K562 (cell line): ENCODE results near the gene PHLDB3. TPM values are rescaled to one million over a fixed set of nuclear protein-coding genes. Genes with fewer than 3 reads are reported as not detected.

Experiments
- ATAC-seq: fragments of 200-7000 bp; cut with Tn5 transposase; 3 replicates; pipeline ENCODE4 v1.9.1; 2020; ENCODE audit warnings: moderate library complexity
- BruUV-seq: library from RNA; stranded (reverse); fragments of 400-500 nt; replicated peaks from 2 replicates; lab custom pipeline; 2021; lab: Mats Ljungman, UMichigan
- CTCF ChIA-PET: fragments of 300-600 bp; formaldehyde crosslinking; extraction: SDS; loops from one replicate; lab custom pipeline; 2021; ENCODE audit warnings: low intra/inter-chr PET ratio; lab: Yijun Ruan, JAX
- POLR2A ChIA-PET: fragments of 300-600, 350-650 bp; sonication (Branson Sonifier 250); formaldehyde crosslinking; extraction: SDS; loops from one replicate; lab custom pipeline; 2021; ENCODE audit warnings: antibody characterized with exemption, inconsistent platforms; lab: Yijun Ruan, JAX
- DNase-seq, 4 experiments: peaks; one replicate each; pipeline versions ENCODE4 v3.0.0 to v3.0.0-alpha.2; 2011 to 2018; ENCODE audit warnings: low spot score in 3 of 4, mixed read lengths in 3 of 4; ENCODE audit errors: extremely low read depth in 1 of 4
- FAIRE-seq: peaks from 2 replicates; lab custom pipeline; 2011; peaks lifted over from hg19 to GRCh38; lab: Jason Lieb, UNC
- H2AFZ ChIP-seq: 2 replicates; pipeline ENCODE4 v1.6.0; 2011; ENCODE audit warnings: low read depth, low read length, control low read depth, inconsistent platforms
- H3K27ac ChIP-seq: fragments of 200-600 bp; 3 replicates; pipeline ENCODE4 v1.8.0; 2011; ENCODE audit warnings: low read depth, mild to moderate bottlenecking, control low read depth, inconsistent platforms, low read length, moderate library complexity, mixed read lengths; ENCODE audit errors: extremely low read depth
- H3K27me3 ChIP-seq, 2 experiments: fragments of 300-600 bp in 1 of 2; 2 replicates in 1 of 2; 3 replicates in 1 of 2; pipeline versions ENCODE4 v1.6.0 to v1.8.0; 2011; ENCODE audit warnings: inconsistent platforms in 2 of 2, low read length in 2 of 2, mild to moderate bottlenecking in 1 of 2, mixed read lengths in 1 of 2, moderate library complexity in 1 of 2; ENCODE audit not compliant: control insufficient read depth in 2 of 2, insufficient read depth in 2 of 2
- H3K36me3 ChIP-seq: fragments of 300-600 bp; 3 replicates; pipeline ENCODE4 v1.8.0; 2011; ENCODE audit warnings: mild to moderate bottlenecking, low read length, inconsistent platforms; ENCODE audit not compliant: control insufficient read depth, insufficient read depth
- H3K4me1 ChIP-seq, 2 experiments: fragments of 200-600 bp in 1 of 2; replicated peaks in 1 of 2; 2 replicates in 1 of 2; 3 replicates in 1 of 2; pipeline versions ENCODE4 v1.5.1 to v1.8.0; 2011; ENCODE audit warnings: inconsistent platforms in 2 of 2, low read length in 2 of 2, mild to moderate bottlenecking in 1 of 2, mixed read lengths in 1 of 2, moderate library complexity in 1 of 2; ENCODE audit not compliant: control insufficient read depth in 2 of 2, insufficient read depth in 2 of 2
- H3K4me2 ChIP-seq: 2 replicates; pipeline ENCODE4 v1.6.1; 2011; ENCODE audit warnings: low read length, control low read depth, inconsistent platforms, mixed read lengths; ENCODE audit not compliant: insufficient read depth
- H3K4me3 ChIP-seq: fragments of 200-600 bp; sonication (generic), shearing (Covaris generic); 2 replicates; pipeline ENCODE4 v1.5.1; 2016; ENCODE audit warnings: control low read depth, inconsistent platforms
- H3K79me2 ChIP-seq: fragments of 200-600 bp; 3 replicates; pipeline ENCODE4 v1.8.0; 2011; ENCODE audit warnings: low read length, inconsistent platforms; ENCODE audit not compliant: control insufficient read depth, insufficient read depth
- H3K9ac ChIP-seq, 2 experiments: 2 replicates each; pipeline versions ENCODE4 v1.6.0 to v1.6.1; 2011; ENCODE audit warnings: low read depth in 2 of 2, low read length in 2 of 2, control low read depth in 1 of 2, inconsistent platforms in 1 of 2, mild to moderate bottlenecking in 1 of 2, mixed read lengths in 1 of 2; ENCODE audit not compliant: insufficient read depth in 1 of 2
- H3K9me1 ChIP-seq: one replicate; pipeline ENCODE4 v1.6.0; 2011; ENCODE audit warnings: inconsistent platforms, mild to moderate bottlenecking, low read length, moderate library complexity; ENCODE audit not compliant: control insufficient read depth, insufficient read depth
- H3K9me3 ChIP-seq: replicated peaks from 2 replicates; pipeline ENCODE4 v1.5.1; 2011; ENCODE audit warnings: low read depth, low read length, inconsistent platforms; ENCODE audit not compliant: control insufficient read depth, insufficient read depth
- H4K20me1 ChIP-seq: replicated peaks from 2 replicates; pipeline ENCODE4 v1.6.1; 2011; ENCODE audit warnings: low read length, inconsistent platforms, mixed read lengths; ENCODE audit not compliant: control insufficient read depth, insufficient read depth
- AFF1 ChIP-seq, 2 experiments: fragments of 450-650 bp; IDR thresholded peaks; 2 replicates each; pipeline ENCODE4 v1.6.1; 2018; ENCODE audit warnings: mild to moderate bottlenecking in 2 of 2, low read depth in 1 of 2; ENCODE audit not compliant: partially characterized antibody in 2 of 2
- BCL6 ChIP-seq: fragments of 250-450 bp; sonication (Bioruptor Pico); IDR thresholded peaks from 2 replicates; pipeline ENCODE4 v1.4.0; 2020
- KDM2B ChIP-seq: fragments of 250-450 bp; sonication (Bioruptor Pico); IDR thresholded peaks from 2 replicates; pipeline ENCODE4 v1.8.0; 2021; ENCODE audit warnings: mild to moderate bottlenecking, moderate library complexity
- RBM14 ChIP-seq: fragments of 200-400 bp; formaldehyde crosslinking; IDR thresholded peaks from 2 replicates; pipeline ENCODE4 v1.6.1; 2018; ENCODE audit warnings: low read depth, mild to moderate bottlenecking, low read length, moderate library complexity, borderline replicate concordance; ENCODE audit not compliant: insufficient read depth
- SIRT6 ChIP-seq: IDR thresholded peaks from one replicate; pipeline ENCODE4 v1.6.1; 2012; ENCODE audit warnings: low read depth, mild to moderate bottlenecking, control low read depth, inconsistent platforms, low read length, moderate library complexity
- SOX6 ChIP-seq: fragments of 450-650 bp; IDR thresholded peaks from 2 replicates; pipeline ENCODE4 v1.6.1; 2014; ENCODE audit warnings: mild to moderate bottlenecking
- SP2 ChIP-seq: IDR thresholded peaks from 2 replicates; pipeline ENCODE4 v1.6.1; 2011; ENCODE audit warnings: mild to moderate bottlenecking, low read depth, low read length, moderate library complexity; ENCODE audit not compliant: poor library complexity, severe bottlenecking; ENCODE audit errors: extremely low read depth
- SRF ChIP-seq, 2 experiments: fragments of 250-450, 450-650 bp in 1 of 2; sonication (Bioruptor Pico) in 1 of 2; sonication (generic) in 1 of 2; formaldehyde crosslinking; IDR thresholded peaks; 2 replicates each; pipeline versions ENCODE4 v1.5.0 to v1.5.1; 2020 to 2022; ENCODE audit warnings: mild to moderate bottlenecking in 1 of 2, missing genetic modification reagents in 1 of 2
- TAF1 ChIP-seq: IDR thresholded peaks from 2 replicates; pipeline ENCODE4 v1.6.1; 2011; ENCODE audit warnings: mild to moderate bottlenecking, low read length, moderate library complexity; ENCODE audit not compliant: insufficient read depth, control insufficient read depth, severe bottlenecking; ENCODE audit errors: extremely low read depth
- TRIM25 ChIP-seq: fragments of 450-650 bp; IDR thresholded peaks from 2 replicates; pipeline ENCODE4 v1.7.0; 2016; ENCODE audit warnings: borderline replicate concordance
- ZFP30 ChIP-seq: fragments of 250-450 bp; sonication (Bioruptor Pico); IDR thresholded peaks from 2 replicates; pipeline ENCODE4 v1.8.0; 2022; ENCODE audit warnings: moderate library complexity, mild to moderate bottlenecking, inconsistent platforms, borderline replicate concordance
- in situ Hi-C: fragments of 300-500 bp; cut with MboI; formaldehyde crosslinking; loops from 4 replicates; pipeline ENCODE4 v1.15.0; 2018; ENCODE audit warnings: inconsistent platforms, mixed read lengths
- intact Hi-C: fragments of 100-400 bp; cut with micrococcal nuclease; formaldehyde crosslinking; loops from 2 replicates; pipeline ENCODE4 v1.14.2; 2022
- polyA plus RNA-seq, 8 experiments: library from polyadenylated mRNA; depleted of rRNA in 4 of 8; stranded (reverse) in 5 of 8; unstranded in 3 of 8; fragments of >200 nt; fragmentation: Nextera tagmentation in 2 of 8; fragmentation: Illumina TruSeq in 1 of 8; extraction: Ambion mirVana in 2 of 8; extraction: Trizol in 1 of 8; gene quantifications; 2 replicates each; pipeline versions ENCODE4 v1.2.1 to v1.2.3, GENCODE V29; 2011 to 2014; ENCODE audit warnings: inconsistent platforms in 1 of 8, missing spikeins in 1 of 8
- total RNA-seq, 7 experiments: library from RNA; depleted of rRNA in 6 of 7; stranded (reverse); fragments of >200 nt in 6 of 7; fragmentation: Illumina TruSeq in 2 of 7; extraction: Trizol in 2 of 7; gene quantifications; 2 replicates each; pipeline versions ENCODE4 v1.2.1 to v1.2.3, GENCODE V29; 2011 to 2021; ENCODE audit warnings: low replicate concordance in 1 of 7

PHLDB3 gene
- total and polyA plus RNA-seq, 9 of the 15 experiments (the other 6 are each of a cell fraction or from before 2014, with no cell fraction given): 0.04 to 23.5 (median 3.9) TPM

GRCh38 chr19:43476606-43477005 is 27.9 kb downstream of the PHLDB3 start:
- in situ Hi-C loops: no loop called here

More at GRCh38 chr19:43476606-43477005, 27.9 kb downstream of the PHLDB3 start:
- ChIA-PET CTCF (no interaction called here), POLR2A (interaction anchor here (0.6 kb wide), 1 partner anchor 23 kb away, joined by 3 read pairs; no protein-coding TSS in a partner anchor)
- no peak for TF ChIP-seq TAF1
- TF ChIP-seq KDM2B (CRISPR knock-in tag): no peak
- TF ChIP-seq BCL6 (CRISPR knock-in tag): no peak
- TF ChIP-seq TRIM25: no peak
- TF ChIP-seq SP2: no peak
- no peak for TF ChIP-seq AFF1 (IDR thresholded peaks at IDR 0.05; ENCODE audit: low read depth in 1 of 2, partially characterized antibody in 2 of 2)
- no peak for TF ChIP-seq SOX6
- no peak for TF ChIP-seq ZFP30 (CRISPR knock-in tag)
- no peak for TF ChIP-seq SIRT6
- TF ChIP-seq SRF (CRISPR knock-in tag; IDR thresholded peaks at IDR 0.05): no peak
- TF ChIP-seq RBM14: no peak
- Histone ChIP-seq H3K9me3 (no peaks in the 10 kb centered on the region), H3K9me1 (no peaks in the 10 kb centered on the region), H3K27ac (no peak overlapping the region), H3K9ac (no peak overlapping the region), H4K20me1 (0 out of 2 replicates have a peak, but pooled peaks cover 3% of the 10 kb centered on the region), H3K4me2 (no peak overlapping the region), H3K36me3 (no peaks in the 10 kb centered on the region), H3K4me3 (no peak overlapping the region), H3K79me2 (no peaks in the 10 kb centered on the region), H3K4me1 (peaks cover 10 to 12% of the 10 kb centered on the region in 2 experiments), H2AFZ (no peak overlapping the region), H3K27me3 (no peaks in the 10 kb centered on the region)
- intact Hi-C loops: no loop called here
- DNase-seq (no peak), FAIRE-seq (no peak), ATAC-seq (no peak)
- BruUV-seq: no TSS peak
